ENCODE measurements around the gene ZNF200. TPM values are rescaled to one million over a fixed set of nuclear protein-coding genes. Genes with fewer than 3 reads are reported as not detected.

Gene ZNF200
- total and polyA plus RNA-seq, 9 donors, result 4.8 to 9.2 (median 7.5) TPM

GRCh38 chr16:3192476-3193019, 42.4 kb downstream of the ZNF200 start:
- H3K4me1 ChIP-seq (ENCODE audit: insufficient read depth), result peaks cover 1% of the 10 kb centered on the region
- H3K4me3 ChIP-seq, result no peak overlapping the region
- WGBS, 3 donors, result 23 to 56% (median 30%) methylated on average over 36 of the region's 36 CpGs
- H3K27ac ChIP-seq, result no peak overlapping the region
- intact Hi-C loops (cut with DNase I), result no loop called here
- DNase-seq, result no peak
- H3K9me3 ChIP-seq, result peaks cover 0 to 3% of the 10 kb centered on the region in 2 donors
- TF ChIP-seq EP300 (IDR thresholded peaks at IDR 0.05) (no peak), POLR2A (IDR thresholded peaks at IDR 0.05) (no peak), CTCF (IDR thresholded peaks at IDR 0.05) (no peak)
- H3K27me3 ChIP-seq, result no peaks in the 10 kb centered on the region
- no peaks in the 10 kb centered on the region for H3K36me3 ChIP-seq

GRCh38 chr16:3190949-3191353, 44.0 kb downstream of the ZNF200 start:
- no peak for DNase-seq
- no peaks in the 10 kb centered on the region for H3K27me3 ChIP-seq
- H3K27ac ChIP-seq, result no peak overlapping the region
- intact Hi-C loops (cut with DNase I), result no loop called here
- H3K36me3 ChIP-seq, result no peaks in the 10 kb centered on the region
- no peak overlapping the region for H3K4me3 ChIP-seq
- peaks cover 0 to 3% of the 10 kb centered on the region in 2 donors for H3K9me3 ChIP-seq
- H3K4me1 ChIP-seq (ENCODE audit: insufficient read depth), result peaks cover 1% of the 10 kb centered on the region
- no peak for TF ChIP-seq CTCF (IDR thresholded peaks at IDR 0.05)
- TF ChIP-seq EP300 (IDR thresholded peaks at IDR 0.05), result no peak
- TF ChIP-seq POLR2A (IDR thresholded peaks at IDR 0.05), result no peak
- WGBS, 3 donors, result 6 to 11% (median 9%) methylated on average over 16 of the region's 16 CpGs

- Histone ChIP-seq H3K4me1 (ENCODE audit: insufficient read depth) (peaks cover 1% of the 10 kb centered on the region), H3K4me3 (no peak overlapping the region), H3K36me3 (no peaks in the 10 kb centered on the region), H3K9me3 (peaks cover 0 to 8% of the 10 kb centered on the region in 2 donors), H3K27me3 (no peaks in the 10 kb centered on the region), H3K27ac (no peak overlapping the region)
- 12 to 13% (median 12%) methylated on average over 11 of the region's 11 CpGs for WGBS, 3 donors
- intact Hi-C loops (cut with DNase I), result no loop called here
- no peak for DNase-seq
- no peak for TF ChIP-seq CTCF (IDR thresholded peaks at IDR 0.05)
- TF ChIP-seq EP300 (IDR thresholded peaks at IDR 0.05), result no peak
- TF ChIP-seq POLR2A (IDR thresholded peaks at IDR 0.05), result no peak
These were observed 45.1 kb downstream of the ZNF200 start for GRCh38 chr16:3189869-3190268.

GRCh38 chr16:3188925-3189825, 45.8 kb downstream of the ZNF200 start:
- no peak overlapping the region for H3K4me3 ChIP-seq
- H3K27me3 ChIP-seq, result no peaks in the 10 kb centered on the region
- no peak for TF ChIP-seq CTCF (IDR thresholded peaks at IDR 0.05)
- TF ChIP-seq POLR2A (IDR thresholded peaks at IDR 0.05), result no peak
- no peak for TF ChIP-seq EP300 (IDR thresholded peaks at IDR 0.05)
- 2% methylated on average over 48 to 61 of the region's 61 CpGs for WGBS, 3 donors
- no peaks in the 10 kb centered on the region for H3K36me3 ChIP-seq
- H3K4me1 ChIP-seq (ENCODE audit: insufficient read depth), result peaks cover 1% of the 10 kb centered on the region
- peaks cover 0 to 12% of the 10 kb centered on the region in 2 donors for H3K9me3 ChIP-seq
- no peak overlapping the region for H3K27ac ChIP-seq
- no peak for DNase-seq
- intact Hi-C loops (cut with DNase I), result no loop called here
